VCaP (cell line): ENCODE results near the gene CETN1.

Experiments used
- H3K27ac ChIP-seq: fragments of 450-650 bp; 2 replicates; pipeline ENCODE4 v1.5.1; 2017
- CTCF ChIP-seq: fragments of 450-650 bp; conservative IDR thresholded peaks from 2 replicates; pipeline ENCODE4 v1.5.1; 2017; ENCODE audit warnings: mild to moderate bottlenecking, moderate library complexity

CETN1 gene

DNA sequence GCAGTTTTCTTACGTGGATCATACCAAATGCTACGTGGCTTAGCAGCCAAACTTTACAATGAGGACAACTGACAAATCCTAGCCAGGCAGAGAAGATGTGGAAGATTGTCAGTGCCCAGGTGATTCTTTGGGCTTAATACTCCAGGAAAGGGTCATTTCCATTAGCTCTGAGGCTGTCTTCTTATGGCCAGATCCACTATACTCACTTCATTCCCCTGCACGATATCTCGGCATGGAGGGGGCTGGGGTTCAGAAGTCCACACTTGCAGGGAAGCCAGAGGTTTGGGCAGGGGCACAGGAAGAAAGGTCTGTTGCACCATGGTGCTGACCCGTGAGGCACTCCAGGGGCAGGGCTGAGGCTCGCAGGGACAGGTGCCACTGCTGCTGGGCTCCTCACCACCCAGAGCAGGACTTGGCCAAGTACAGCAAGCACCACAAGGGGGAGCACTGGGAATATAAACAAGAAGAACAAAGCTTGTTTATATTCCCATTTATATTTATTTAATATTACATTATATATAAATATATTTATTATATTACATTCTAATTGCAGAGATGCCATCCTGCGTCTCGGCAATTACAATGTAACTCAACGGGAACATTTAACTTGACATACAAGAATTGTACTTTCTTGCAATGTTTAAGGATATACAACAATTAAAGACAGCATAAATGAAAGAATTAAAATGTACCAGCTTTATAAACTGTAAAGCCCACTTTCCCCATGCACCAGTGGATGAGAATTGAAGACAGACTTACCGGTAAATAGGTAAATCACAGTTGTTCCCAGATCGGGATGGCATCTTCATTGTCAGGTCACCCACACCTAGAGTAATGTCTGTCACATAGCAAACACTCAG is 43.8 kb downstream of the CETN1 start:
- no peak overlapping the region for H3K27ac ChIP-seq
- peak; percentile 89 for TF ChIP-seq CTCF

DNA sequence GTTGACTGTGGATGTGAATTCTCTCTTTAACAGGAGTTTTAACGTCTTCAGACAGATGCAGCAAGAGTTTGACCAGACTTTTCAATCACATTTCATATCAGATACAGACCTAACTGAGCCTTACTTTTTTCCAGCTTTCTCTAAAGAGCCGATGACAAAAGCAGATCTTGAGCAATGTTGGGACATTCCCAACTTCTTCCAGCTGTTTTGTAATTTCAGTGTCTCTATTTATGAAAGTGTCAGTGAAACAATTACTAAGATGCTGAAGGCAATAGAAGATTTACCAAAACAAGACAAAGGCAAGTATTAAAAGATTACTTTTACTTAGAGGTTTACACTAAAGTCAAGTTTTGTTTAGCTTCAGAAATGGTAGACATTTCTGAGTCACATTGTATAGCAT is 47.1 kb downstream of the CETN1 start:
- H3K27ac ChIP-seq = no peak overlapping the region
- TF ChIP-seq CTCF = no peak

GRCh38 chr18:629269-630150 is 49.3 kb downstream of the CETN1 start:
- H3K27ac ChIP-seq = no peak overlapping the region
- no peak for TF ChIP-seq CTCF

GRCh38 chr18:631560-631959 is 51.4 kb downstream of the CETN1 start:
- no peak for TF ChIP-seq CTCF
- H3K27ac ChIP-seq = no peak overlapping the region
